Measurements from ENCODE around the gene AADAT. TPM values are rescaled to one million over a fixed set of nuclear protein-coding genes. Genes with fewer than 3 reads are reported as not detected.

The AADAT gene
- total and polyA plus RNA-seq, 9 of the 15 experiments (the other 6 are each of a cell fraction or from before 2014, with no cell fraction given): 0.06 to 0.07 TPM; not detected in 7

DNA sequence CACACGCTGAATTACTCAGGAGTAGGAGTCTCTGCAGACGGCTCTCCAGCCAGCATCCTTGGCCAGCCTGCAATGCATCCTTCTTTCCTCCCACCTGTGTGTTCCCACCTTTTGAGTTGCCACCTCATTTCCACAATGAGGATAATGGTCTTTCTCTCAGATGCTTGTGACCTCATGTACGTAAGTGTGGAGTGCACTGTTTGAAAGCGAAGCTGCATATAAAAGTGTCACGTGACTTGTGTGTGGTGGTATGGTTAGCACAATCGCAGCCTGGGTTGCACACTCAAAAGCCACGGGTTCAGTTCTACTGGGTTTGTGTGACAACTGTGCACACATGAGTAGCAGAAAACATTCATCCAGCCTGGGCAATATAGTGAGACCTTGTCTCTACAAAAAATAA is 51.5 kb downstream of the AADAT start:
- Histone ChIP-seq H3K4me3 (no peak overlapping the region), H3K36me3 (ENCODE audit: control insufficient read depth, insufficient read depth, low read length) (no peaks in the 10 kb centered on the region), H3K27ac (ENCODE audit: extremely low read depth, low read depth, low read length) (no peak overlapping the region), H3K79me2 (ENCODE audit: control insufficient read depth, insufficient read depth, low read length) (no peaks in the 10 kb centered on the region), H4K20me1 (replicated peaks; ENCODE audit: control insufficient read depth, insufficient read depth, low read length) (no peaks in the 10 kb centered on the region; the same call in 1 of the 2 replicates), H2AFZ (ENCODE audit: low read depth, low read length) (no peak overlapping the region), H3K4me1 (replicated peaks in 1 of 2; ENCODE audit: control insufficient read depth in 2 of 2, insufficient read depth in 2 of 2, low read length in 2 of 2) (no peaks in the 10 kb centered on the region), H3K9me1 (ENCODE audit: control insufficient read depth, insufficient read depth, low read length) (no peaks in the 10 kb centered on the region), H3K27me3 (ENCODE audit: control insufficient read depth in 2 of 2, insufficient read depth in 2 of 2, low read length in 2 of 2) (no peaks in the 10 kb centered on the region; a peak in 2 of 5 replicates), H3K9me3 (replicated peaks; ENCODE audit: control insufficient read depth, insufficient read depth, low read depth, low read length) (no peaks in the 10 kb centered on the region), H3K9ac (ENCODE audit: insufficient read depth in 1 of 2, low read depth in 2 of 2, low read length in 2 of 2) (no peak overlapping the region), H3K4me2 (ENCODE audit: insufficient read depth, low read length) (no peak overlapping the region)
- no peak for FAIRE-seq
- BruUV-seq (replicated peaks): no TSS peak
- ChIA-PET POLR2A (no interaction called here), CTCF (ENCODE audit: low intra/inter-chr PET ratio) (no interaction called here)
- intact Hi-C loops (cut with micrococcal nuclease): no loop called here
- TF ChIP-seq STAT5A (IDR thresholded peaks at IDR 0.05; ENCODE audit: borderline replicate concordance, low read length): no peak
- 0 out of 2 replicates have a peak, but pooled peaks have one; percentile 30 for TF ChIP-seq USF2 (CRISPR knock-in tag; IDR thresholded peaks at IDR 0.05)
- TF ChIP-seq CBFA2T2 (conservative IDR thresholded peaks at IDR 0.05): peak; percentile 44; the same call in 1 of the 2 replicates
- TF ChIP-seq RAD51 (IDR thresholded peaks at IDR 0.05; ENCODE audit: borderline replicate concordance, low read depth): peak; percentile 56; the same call in 1 of the 2 replicates
- TF ChIP-seq, protein P1, sequence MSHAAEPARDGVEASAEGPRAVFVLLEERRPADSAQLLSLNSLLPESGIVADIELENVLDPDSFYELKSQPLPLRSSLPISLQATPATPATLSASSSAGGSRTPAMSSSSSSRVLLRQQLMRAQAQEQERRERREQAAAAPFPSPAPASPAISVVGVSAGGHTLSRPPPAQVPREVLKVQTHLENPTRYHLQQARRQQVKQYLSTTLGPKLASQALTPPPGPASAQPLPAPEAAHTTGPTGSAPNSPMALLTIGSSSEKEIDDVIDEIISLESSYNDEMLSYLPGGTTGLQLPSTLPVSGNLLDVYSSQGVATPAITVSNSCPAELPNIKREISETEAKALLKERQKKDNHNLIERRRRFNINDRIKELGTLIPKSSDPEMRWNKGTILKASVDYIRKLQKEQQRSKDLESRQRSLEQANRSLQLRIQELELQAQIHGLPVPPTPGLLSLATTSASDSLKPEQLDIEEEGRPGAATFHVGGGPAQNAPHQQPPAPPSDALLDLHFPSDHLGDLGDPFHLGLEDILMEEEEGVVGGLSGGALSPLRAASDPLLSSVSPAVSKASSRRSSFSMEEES (CRISPR knock-in tag; IDR thresholded peaks at IDR 0.05): peak; percentile 88
- DNase-seq (ENCODE audit: extremely low read depth in 1 of 4, low spot score in 3 of 4): no peak
- in situ Hi-C loops (cut with MboI): loop anchor here (25.0 kb wide), 1 partner anchor 426 kb away; the partner anchor contains the start of genes CLCN3 and NEK1
- WGBS (ENCODE audit: insufficient coverage, low coverage, missing lambda C conversion rate): 0% methylated on average over 7 of the region's 7 CpGs
- ATAC-seq: no peak

Data from K562 (cell line).